GM13977 (cell line): Measurements from ENCODE around the gene POU2AF3.
"Not testable (repeated sequence)": the region's sequence is repeated elsewhere in the genome, so short reads cannot be mapped to it uniquely, and the experiment has no call there.

Source experiments
- DNase-seq: peaks from one replicate; pipeline ENCODE4 v3.0.0; 2012; ENCODE audit warnings: low spot score
- CTCF ChIP-seq: IDR thresholded peaks from 2 replicates; pipeline ENCODE4 v1.5.1; 2012; ENCODE audit warnings: mild to moderate bottlenecking, control low read depth; ENCODE audit not compliant: insufficient read depth; ENCODE audit errors: extremely low read depth, missing control alignments
- in situ Hi-C: fragments of 300-500 bp; cut with MboI; formaldehyde crosslinking; loops from one replicate; pipeline ENCODE4 v1.12.0; 2022; ENCODE audit warnings: low sequenced_read_pairs, low pct_unique_long_range_greater_than_20kb, mixed read lengths, inconsistent platforms; ENCODE audit not compliant: unreplicated experiment

Gene POU2AF3

GRCh38 chr11:111285189-111286091 is 12.9 kb upstream of the POU2AF3 start:
- in situ Hi-C loops: no loop called here
- no peak for TF ChIP-seq CTCF
- DNase-seq: no peak

GRCh38 chr11:111291764-111292163 is 6.6 kb upstream of the POU2AF3 start:
- in situ Hi-C loops: no loop called here
- no peak for TF ChIP-seq CTCF
- DNase-seq: no peak

- in situ Hi-C loops, DNase-seq: not testable (repeated sequence)
Observed at GRCh38 chr11:111292408-111292807, 5.9 kb upstream of the POU2AF3 start.

GRCh38 chr11:111296196-111296595 is 2.1 kb upstream of the POU2AF3 start:
- TF ChIP-seq CTCF: no peak
- DNase-seq: no peak
- in situ Hi-C loops: no loop called here

- in situ Hi-C loops: no loop called here
- DNase-seq: no peak
- TF ChIP-seq CTCF: no peak
Observed at GRCh38 chr11:111297696-111298095, 650 bp upstream of the POU2AF3 start.

GRCh38 chr11:111299101-111300026 is 1.0 kb downstream of the POU2AF3 start:
- in situ Hi-C loops: no loop called here
- peak; percentile 75 for DNase-seq
- TF ChIP-seq CTCF: peak; percentile 48
